Purkinje cell (primary cell): ENCODE results near the gene ZBTB34. TPM values are rescaled to one million over a fixed set of nuclear protein-coding genes. Genes with fewer than 3 reads are reported as not detected.

Experiments
- polyA plus RNA-seq: library from polyadenylated mRNA; unstranded; fragments of >200 nt; fragmentation: Nextera tagmentation; gene quantifications from 2 replicates; pipeline ENCODE4 v1.2.1, GENCODE V29; 2014

The ZBTB34 gene
- polyA plus RNA-seq, result 4.3 and 5.2 TPM in 2 replicates

DNA sequence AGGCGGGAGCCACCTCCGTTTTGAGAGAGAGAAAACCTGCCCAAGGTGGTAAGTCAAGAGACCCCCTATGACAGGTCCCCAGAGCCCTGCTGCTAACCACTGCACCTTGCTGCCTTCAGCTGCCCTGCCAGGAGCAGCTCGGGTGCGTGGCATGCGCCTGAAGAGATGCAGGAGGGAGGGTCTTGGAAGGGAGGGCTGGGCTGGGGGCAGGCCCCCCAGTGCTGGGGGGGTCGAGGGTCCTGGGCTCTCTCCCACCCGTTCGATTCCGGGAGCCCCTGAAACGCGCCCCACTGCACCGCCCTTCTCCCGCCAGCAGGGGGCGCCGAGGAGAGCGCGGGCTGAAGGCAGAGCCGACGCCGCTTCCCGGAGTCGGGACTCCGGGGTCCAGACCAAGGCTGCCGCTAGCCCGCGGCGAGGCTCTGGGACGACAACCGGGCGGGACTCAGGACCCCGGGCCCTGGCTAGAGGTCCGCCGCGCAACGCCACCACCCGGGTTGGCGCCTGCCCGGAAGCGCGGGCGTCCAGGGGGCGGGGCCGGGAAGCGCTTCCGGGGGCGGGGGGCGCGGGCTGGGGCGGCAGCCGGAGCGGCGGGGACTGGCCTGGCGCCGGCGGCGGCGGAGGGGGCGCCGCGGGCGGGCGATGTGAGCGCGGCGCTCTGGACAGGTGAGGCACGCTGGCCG is at the start of gene ZBTB34:
Gene ZBTB34, plus strand, starts transcription at position 563 of the 680 bp plus-strand sequence. CDS start 18,761 bp downstream, outside the sequence.

GRCh38 chr9:126914458-126915280 is 54.2 kb downstream of the ZBTB34 start, which contains the start of gene RALGPS1:
Gene RALGPS1, plus strand, starts transcription at chr9:126914782. Its CDS starts 47,508 bp downstream, at chr9:126962290.

Other genes starting within 250 kb of the ZBTB34 start
- gene LMX1B, start 246.7 kb upstream of the ZBTB34 start, polyA plus RNA-seq, result not detected in 2 replicates
- gene ZBTB43, start 55.6 kb upstream of the ZBTB34 start, polyA plus RNA-seq, result 17.4 and 18.3 TPM in 2 replicates
- gene RALGPS1, start 54.1 kb downstream of the ZBTB34 start, polyA plus RNA-seq, result 8.0 and 9.1 TPM in 2 replicates